Stimulated activated CD4-positive, alpha-beta T cell treated with anti-CD3 and anti-CD28 coated beads, Interleukin-4, amount 100 ng/mL, for 1 hour (primary cell): ENCODE data around the gene GATA3.

Source experiments
- DNase-seq: peaks from one replicate; pipeline ENCODE4 v3.0.0-alpha.2; 2020

The GATA3 gene

DNA sequence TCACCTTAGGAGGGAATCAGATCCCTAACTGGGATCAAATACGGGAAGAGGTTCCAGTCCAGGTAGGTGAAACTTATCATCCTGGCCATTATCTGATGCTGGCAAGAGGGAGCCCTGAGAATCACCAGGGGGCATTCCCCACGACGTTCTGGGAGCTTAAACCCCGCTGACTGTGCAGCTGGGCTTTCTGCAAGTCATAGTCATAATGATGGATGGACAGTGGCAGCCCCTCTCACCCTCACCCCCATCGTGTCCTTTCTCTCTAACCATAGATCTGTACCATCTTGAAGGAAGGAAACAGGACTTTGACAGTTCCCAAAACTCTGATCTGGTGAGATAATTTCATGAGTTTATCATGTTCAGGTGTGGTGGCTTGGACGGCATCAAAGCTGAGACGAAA is 50.2 kb downstream of the GATA3 start:
- DNase-seq, result no peak

- no peak for DNase-seq
Measured at GRCh38 chr10:8105932-8106331, 51.4 kb downstream of the GATA3 start.

GRCh38 chr10:8112230-8112905 is 57.9 kb downstream of the GATA3 start:
- no peak for DNase-seq

DNA sequence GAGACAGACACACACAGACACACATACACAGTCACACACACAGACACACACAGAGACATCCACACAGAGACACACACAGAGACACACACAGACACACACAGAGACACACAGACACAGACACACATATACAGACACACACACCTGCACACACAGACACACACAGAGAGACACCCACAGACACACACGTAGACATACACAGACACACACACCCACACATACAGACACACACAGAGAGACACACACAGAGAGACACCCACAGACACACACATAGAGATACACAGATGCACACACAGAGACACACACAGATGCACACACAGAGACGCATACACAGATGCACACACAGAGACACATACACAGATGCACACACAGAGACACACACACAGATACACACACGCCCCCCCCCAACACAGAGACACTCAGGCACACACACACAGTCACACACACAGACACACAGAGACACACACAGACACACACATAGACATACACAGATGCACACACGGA is 58.5 kb downstream of the GATA3 start:
- DNase-seq, result no peak

DNA sequence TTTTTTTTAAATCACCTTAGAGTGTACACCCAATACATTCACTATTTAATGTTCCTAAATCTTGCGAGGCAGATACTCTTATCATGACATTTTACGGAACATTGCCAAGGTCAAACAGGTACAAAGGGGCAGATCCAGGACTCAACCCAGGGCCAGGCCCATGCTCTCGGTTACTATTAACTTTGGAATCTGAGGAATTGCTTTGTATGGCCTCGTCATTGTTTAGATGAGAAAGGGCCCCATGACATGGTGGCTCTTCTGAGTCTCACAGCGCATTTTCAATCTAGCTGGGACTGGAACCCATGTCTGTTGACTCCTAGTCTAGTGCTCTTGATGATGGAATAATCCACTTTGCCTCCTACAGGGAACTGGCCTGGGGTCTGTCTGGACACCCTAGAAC is 59.1 kb downstream of the GATA3 start:
- DNase-seq, result no peak

- no peak for DNase-seq
Measured at GRCh38 chr10:8114741-8115617, 60.5 kb downstream of the GATA3 start.

GRCh38 chr10:8115618-8115980 is 61.1 kb downstream of the GATA3 start:
- no peak for DNase-seq

- DNase-seq, result no peak
Measured at GRCh38 chr10:8116474-8116873, 62.0 kb downstream of the GATA3 start.

- DNase-seq, result no peak
Measured at GRCh38 chr10:8116926-8117493, 62.5 kb downstream of the GATA3 start.

DNA sequence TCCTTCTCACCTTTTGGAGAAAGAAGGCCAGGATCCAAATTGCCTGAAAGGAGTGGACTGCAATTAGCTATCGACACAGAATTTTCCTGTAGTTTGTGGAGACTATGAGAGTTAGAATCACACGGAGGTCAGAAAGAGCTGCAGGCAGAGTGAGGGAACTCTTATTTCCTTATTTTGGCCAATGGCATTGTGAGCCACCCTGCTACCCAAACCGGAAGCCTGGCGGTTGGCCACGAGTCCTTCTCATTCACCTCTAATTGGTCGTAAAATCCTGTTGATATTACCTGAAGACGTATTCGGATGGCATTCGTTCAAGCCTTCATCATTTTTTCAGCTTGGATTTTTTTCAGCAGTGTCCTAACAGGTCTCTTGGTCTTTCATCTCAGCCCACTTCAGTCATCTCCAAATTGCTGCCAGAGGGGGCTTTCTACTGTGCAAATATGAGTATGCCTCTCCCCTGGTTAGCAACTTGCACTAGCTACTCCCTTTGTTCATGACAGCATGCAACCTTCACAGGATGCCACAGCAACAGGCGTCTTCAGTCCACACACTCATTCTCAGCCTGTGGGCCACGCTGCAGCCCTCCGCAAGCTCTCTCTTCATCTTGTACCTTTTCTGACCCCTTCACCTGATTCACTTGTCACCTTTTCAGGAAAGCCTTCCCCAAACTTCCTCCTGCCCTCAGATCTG is 66.9 kb downstream of the GATA3 start:
- DNase-seq, result no peak

- DNase-seq, result no peak
Measured at GRCh38 chr10:8122611-8123369, 68.3 kb downstream of the GATA3 start.

DNA sequence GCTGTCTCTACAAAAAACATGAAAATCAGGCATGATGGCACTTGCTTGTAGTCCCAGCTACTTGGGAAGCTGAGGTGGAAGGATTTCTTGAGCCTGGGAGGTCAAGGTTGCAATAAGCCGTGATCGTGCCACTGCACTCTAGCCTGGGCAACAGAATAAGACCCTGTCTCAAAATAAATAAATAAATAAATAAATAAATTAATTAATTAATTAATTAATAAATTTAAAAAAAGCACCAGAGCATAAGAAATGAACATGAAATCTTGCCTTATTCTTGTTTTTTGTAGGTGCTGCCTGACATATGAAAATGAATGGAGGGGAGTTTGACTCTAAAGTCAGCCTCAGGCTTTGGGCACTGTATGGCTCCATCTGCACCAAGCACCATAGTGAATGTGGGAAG is 69.9 kb downstream of the GATA3 start:
- no peak for DNase-seq
